GM12873 (cell line): ENCODE data around the gene ASNSD1.

Source experiments
- CTCF ChIP-seq: IDR thresholded peaks from 2 replicates; pipeline ENCODE4 v1.5.1; 2012; ENCODE audit warnings: low read depth, mild to moderate bottlenecking, moderate library complexity, low read length, control low read depth; ENCODE audit not compliant: insufficient read depth; ENCODE audit errors: missing control alignments

Gene ASNSD1

GRCh38 chr2:189635353-189635752 lies 25.9 kb upstream of the ASNSD1 start:
- no peak for TF ChIP-seq CTCF

GRCh38 chr2:189638301-189639006 lies 22.8 kb upstream of the ASNSD1 start:
- no peak for TF ChIP-seq CTCF

- no peak for TF ChIP-seq CTCF
Observed at GRCh38 chr2:189639007-189639609, 22.2 kb upstream of the ASNSD1 start.

GRCh38 chr2:189641002-189641401 lies 20.3 kb upstream of the ASNSD1 start:
- TF ChIP-seq CTCF, result no peak

- TF ChIP-seq CTCF, result no peak
Observed at GRCh38 chr2:189641590-189641989, 19.7 kb upstream of the ASNSD1 start.

GRCh38 chr2:189646521-189646920 lies 14.7 kb upstream of the ASNSD1 start:
- TF ChIP-seq CTCF, result no peak

GRCh38 chr2:189648846-189649509 lies 12.3 kb upstream of the ASNSD1 start:
- no peak for TF ChIP-seq CTCF
